Osteocyte (in vitro differentiated cells): ENCODE results near the gene REC114. TPM values are rescaled to one million over a fixed set of nuclear protein-coding genes. Genes with fewer than 3 reads are reported as not detected.
"Not testable (repeated sequence)": the region's sequence is repeated elsewhere in the genome, so short reads cannot be mapped to it uniquely, and the experiment has no call there.

Experiments
- DNase-seq: peaks from one replicate; pipeline ENCODE4 v3.0.0; 2021; ENCODE audit warnings: mixed read lengths; ENCODE audit not compliant: unreplicated experiment; ENCODE audit errors: extremely low spot score
- H3K27ac Mint-ChIP-seq: one replicate; pipeline ENCODE4 v1.8.0; 2021; ENCODE audit warnings: mild to moderate bottlenecking, mixed read lengths; ENCODE audit not compliant: unreplicated experiment
- H3K27me3 Mint-ChIP-seq: one replicate; pipeline ENCODE4 v1.8.0; 2021; ENCODE audit warnings: mixed read lengths; ENCODE audit not compliant: unreplicated experiment
- H3K36me3 Mint-ChIP-seq: one replicate; pipeline ENCODE4 v1.8.0; 2021; ENCODE audit warnings: mixed read lengths; ENCODE audit not compliant: unreplicated experiment
- H3K4me1 Mint-ChIP-seq: one replicate; pipeline ENCODE4 v1.8.0; 2021; ENCODE audit warnings: mixed read lengths; ENCODE audit not compliant: unreplicated experiment
- H3K4me3 Mint-ChIP-seq: one replicate; pipeline ENCODE4 v1.8.0; 2021; ENCODE audit warnings: mild to moderate bottlenecking, moderate library complexity, mixed read lengths; ENCODE audit not compliant: unreplicated experiment
- H3K9me3 Mint-ChIP-seq: one replicate; pipeline ENCODE4 v1.8.0; 2021; ENCODE audit warnings: mixed read lengths; ENCODE audit not compliant: unreplicated experiment
- total RNA-seq: library from RNA; stranded (reverse); gene quantifications from 2 replicates; pipeline ENCODE4 v1.2.1, GENCODE V29; 2021
- TF ChIP-seq, protein P1 (sequence below): fragments of 200-600 bp; sonication (generic); IDR thresholded peaks from 2 replicates; pipeline ENCODE4 v1.5.0; 2021; ENCODE audit warnings: antibody characterized with exemption, mild to moderate bottlenecking, moderate library complexity

Gene REC114
- total RNA-seq, 1 donor from 2014 or later: not detected

DNA sequence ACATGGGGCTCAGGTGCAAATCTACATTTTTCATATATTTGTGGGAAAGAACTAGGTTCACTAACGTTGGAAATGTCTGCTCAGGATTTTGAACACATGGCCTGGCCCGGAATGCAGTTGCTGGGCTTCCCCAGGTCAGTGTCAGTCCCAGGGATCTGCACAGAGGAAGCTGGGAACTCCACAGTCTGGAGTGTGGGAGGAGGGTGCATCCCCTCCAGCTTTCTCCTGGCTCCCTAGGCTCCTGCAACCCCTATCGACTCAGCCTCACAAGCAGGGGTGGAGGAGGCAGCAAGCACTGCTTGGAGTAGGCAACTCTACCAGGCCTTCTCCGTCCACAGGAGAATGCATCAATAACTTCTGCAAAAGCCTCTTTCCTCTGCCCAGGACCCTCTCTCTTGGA lies 44.1 kb upstream of the REC114 start:
- no peak overlapping the region for H3K4me3 Mint-ChIP-seq
- peaks cover 6% of the 10 kb centered on the region for H3K27me3 Mint-ChIP-seq
- H3K4me1 Mint-ChIP-seq: no peaks in the 10 kb centered on the region
- H3K27ac Mint-ChIP-seq: no peak overlapping the region
- H3K36me3 Mint-ChIP-seq: no peaks in the 10 kb centered on the region
- no peak for DNase-seq
- TF ChIP-seq, protein P1, sequence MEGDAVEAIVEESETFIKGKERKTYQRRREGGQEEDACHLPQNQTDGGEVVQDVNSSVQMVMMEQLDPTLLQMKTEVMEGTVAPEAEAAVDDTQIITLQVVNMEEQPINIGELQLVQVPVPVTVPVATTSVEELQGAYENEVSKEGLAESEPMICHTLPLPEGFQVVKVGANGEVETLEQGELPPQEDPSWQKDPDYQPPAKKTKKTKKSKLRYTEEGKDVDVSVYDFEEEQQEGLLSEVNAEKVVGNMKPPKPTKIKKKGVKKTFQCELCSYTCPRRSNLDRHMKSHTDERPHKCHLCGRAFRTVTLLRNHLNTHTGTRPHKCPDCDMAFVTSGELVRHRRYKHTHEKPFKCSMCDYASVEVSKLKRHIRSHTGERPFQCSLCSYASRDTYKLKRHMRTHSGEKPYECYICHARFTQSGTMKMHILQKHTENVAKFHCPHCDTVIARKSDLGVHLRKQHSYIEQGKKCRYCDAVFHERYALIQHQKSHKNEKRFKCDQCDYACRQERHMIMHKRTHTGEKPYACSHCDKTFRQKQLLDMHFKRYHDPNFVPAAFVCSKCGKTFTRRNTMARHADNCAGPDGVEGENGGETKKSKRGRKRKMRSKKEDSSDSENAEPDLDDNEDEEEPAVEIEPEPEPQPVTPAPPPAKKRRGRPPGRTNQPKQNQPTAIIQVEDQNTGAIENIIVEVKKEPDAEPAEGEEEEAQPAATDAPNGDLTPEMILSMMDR: no peak
- no peaks in the 10 kb centered on the region for H3K9me3 Mint-ChIP-seq

- not testable (repeated sequence) for H3K9me3 Mint-ChIP-seq, DNase-seq, H3K36me3 Mint-ChIP-seq, H3K27me3 Mint-ChIP-seq, H3K4me3 Mint-ChIP-seq, H3K27ac Mint-ChIP-seq, H3K4me1 Mint-ChIP-seq
Measured at GRCh38 chr15:73400222-73400621, 42.7 kb upstream of the REC114 start.

DNA sequence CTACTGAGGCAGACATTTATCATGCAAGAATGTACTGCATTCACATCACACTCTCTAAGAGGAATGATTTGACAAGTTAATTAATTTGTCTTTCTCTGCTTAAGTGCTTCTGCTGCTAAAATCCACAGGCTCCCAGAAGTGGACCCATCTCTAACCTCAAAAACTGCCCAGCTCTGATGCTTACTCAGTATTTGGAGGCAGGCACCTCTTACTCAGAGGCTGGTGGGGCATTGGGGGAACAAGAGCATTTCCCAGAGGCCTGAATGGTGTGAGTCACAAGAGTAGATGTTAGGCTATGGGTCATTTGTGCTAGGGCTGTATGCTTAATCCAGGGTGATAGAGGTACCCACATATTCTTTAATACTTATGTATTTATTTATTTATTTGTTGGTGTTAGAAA lies 39.8 kb upstream of the REC114 start:
- TF ChIP-seq, protein P1: no peak
- H3K9me3 Mint-ChIP-seq: no peaks in the 10 kb centered on the region
- peaks cover 16% of the 10 kb centered on the region for H3K27me3 Mint-ChIP-seq
- H3K4me3 Mint-ChIP-seq: no peak overlapping the region
- no peaks in the 10 kb centered on the region for H3K36me3 Mint-ChIP-seq
- DNase-seq: no peak
- H3K27ac Mint-ChIP-seq: no peak overlapping the region
- H3K4me1 Mint-ChIP-seq: no peaks in the 10 kb centered on the region

DNA sequence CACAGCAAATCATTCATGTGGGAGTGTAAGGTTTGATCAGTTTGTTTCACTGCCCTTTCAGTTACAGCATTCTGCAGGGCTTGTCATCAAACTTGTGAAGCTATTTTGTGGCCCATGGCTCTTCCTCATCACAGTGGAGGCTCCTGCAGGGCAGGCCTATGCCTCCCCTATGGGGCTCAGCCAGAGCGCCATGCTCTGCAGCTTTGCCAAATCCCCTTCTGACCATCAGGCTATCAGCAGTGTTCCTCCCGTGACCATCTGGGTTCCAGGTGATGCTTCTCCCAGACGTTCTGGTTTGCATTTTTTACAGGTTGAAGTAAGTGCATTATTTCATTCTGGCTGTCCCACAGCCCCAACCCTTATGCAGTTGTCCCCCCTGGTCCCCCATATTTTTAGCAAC lies 28.1 kb upstream of the REC114 start:
- H3K4me3 Mint-ChIP-seq: no peak overlapping the region
- H3K27me3 Mint-ChIP-seq: peaks cover 24% of the 10 kb centered on the region
- no peaks in the 10 kb centered on the region for H3K36me3 Mint-ChIP-seq
- H3K4me1 Mint-ChIP-seq: no peaks in the 10 kb centered on the region
- TF ChIP-seq, protein P1: no peak
- no peak overlapping the region for H3K27ac Mint-ChIP-seq
- no peaks in the 10 kb centered on the region for H3K9me3 Mint-ChIP-seq
- DNase-seq: peak; percentile 49

GRCh38 chr15:73424506-73424905 lies 18.5 kb upstream of the REC114 start:
- Mint-ChIP-seq H3K4me1 (no peaks in the 10 kb centered on the region), H3K36me3 (no peaks in the 10 kb centered on the region), H3K27ac (no peak overlapping the region), H3K27me3 (peaks cover 23% of the 10 kb centered on the region), H3K9me3 (no peaks in the 10 kb centered on the region), H3K4me3 (no peak overlapping the region)
- no peak for DNase-seq
- TF ChIP-seq, protein P1: no peak

DNA sequence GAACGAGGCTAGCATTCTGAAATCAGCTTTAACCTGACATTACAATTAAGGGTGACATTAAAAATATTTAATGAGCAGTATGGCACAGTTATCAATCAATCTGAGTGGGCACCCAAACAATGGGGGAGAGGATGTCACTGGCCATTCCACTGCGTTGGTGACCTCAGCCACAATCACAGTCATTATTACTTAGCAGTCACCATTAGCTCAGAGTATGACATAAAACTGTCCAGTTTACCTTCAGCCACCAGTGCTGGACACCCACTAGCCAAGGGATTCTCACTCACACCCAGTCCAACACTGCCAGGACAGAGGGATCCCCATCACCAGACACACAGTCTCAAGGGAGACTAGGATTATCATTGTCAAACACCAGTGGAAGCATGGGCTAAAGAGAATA lies 17.5 kb upstream of the REC114 start:
- TF ChIP-seq, protein P1: no peak
- Mint-ChIP-seq H3K4me1 (no peaks in the 10 kb centered on the region), H3K36me3 (no peaks in the 10 kb centered on the region), H3K4me3 (no peak overlapping the region), H3K27me3 (peaks cover 31% of the 10 kb centered on the region), H3K27ac (no peak overlapping the region), H3K9me3 (no peaks in the 10 kb centered on the region)
- no peak for DNase-seq
